AG04449 (cell line): Measurements from ENCODE around the gene OTUB2.
A peak's percentile ranks its signal among the peaks of the same experiment; 100 is the strongest.

Source experiments
- CTCF ChIA-PET: fragments of 350-600 bp; formaldehyde crosslinking; extraction: SDS; loops from one replicate; lab custom pipeline; 2021; ENCODE audit warnings: antibody characterized with exemption; lab: Yijun Ruan, JAX
- POLR2A ChIA-PET: fragments of 400-600, 350-600 bp; formaldehyde crosslinking; extraction: SDS; loops from one replicate; lab custom pipeline; 2020; ENCODE audit warnings: antibody characterized with exemption, inconsistent platforms; lab: Yijun Ruan, JAX
- DNase-seq: peaks from one replicate; pipeline ENCODE4 v3.0.0-alpha.2; 2010; ENCODE audit warnings: low read depth, low spot score
- H3K4me3 ChIP-seq: 2 replicates; pipeline ENCODE4 v1.5.1; 2011; ENCODE audit warnings: low read depth, mild to moderate bottlenecking, control low read depth, low read length
- CTCF ChIP-seq: IDR thresholded peaks from one replicate; pipeline ENCODE4 v1.5.1; 2011; ENCODE audit warnings: mild to moderate bottlenecking, moderate library complexity, low read length, control low read depth, inconsistent platforms; ENCODE audit not compliant: insufficient read depth; ENCODE audit errors: missing control alignments

OTUB2 gene

GRCh38 chr14:94037954-94038353 lies 11.8 kb downstream of the OTUB2 start:
- ChIA-PET CTCF (interaction anchor here (0.7 to 11.1 kb wide), 16 partner anchors 11 to 448 kb away, joined by 3 to 348 read pairs (median 11); partner anchors contain the start of genes DDX24, IFI27L1, IFI27L2 and OTUB2), POLR2A (no interaction called here)
- no peak overlapping the region for H3K4me3 ChIP-seq
- DNase-seq, result no peak
- no peak for TF ChIP-seq CTCF

GRCh38 chr14:94038510-94038909 lies 12.4 kb downstream of the OTUB2 start:
- no peak for DNase-seq
- POLR2A ChIA-PET, result no interaction called here
- CTCF ChIA-PET, result interaction anchor here (0.7 to 11.1 kb wide), 12 partner anchors 11 to 448 kb away, joined by 3 to 348 read pairs (median 9); partner anchors contain the start of genes DDX24, IFI27L1, IFI27L2 and OTUB2
- no peak for TF ChIP-seq CTCF
- no peak overlapping the region for H3K4me3 ChIP-seq

GRCh38 chr14:94038921-94039629 lies 12.9 kb downstream of the OTUB2 start:
- ChIA-PET POLR2A (no interaction called here), CTCF (interaction anchor here (1.0 to 11.1 kb wide), 8 partner anchors 10 to 141 kb away, joined by 4 to 348 read pairs (median 88); partner anchors contain the start of genes IFI27L2 and OTUB2)
- DNase-seq, result no peak
- no peak for TF ChIP-seq CTCF
- no peak overlapping the region for H3K4me3 ChIP-seq

GRCh38 chr14:94040247-94040646 lies 14.1 kb downstream of the OTUB2 start:
- ChIA-PET POLR2A (no interaction called here), CTCF (interaction anchor here (3.0 to 11.1 kb wide), 4 partner anchors 9 to 100 kb away, joined by 13 to 348 read pairs (median 148); partner anchors contain the start of gene IFI27L2)
- no peak overlapping the region for H3K4me3 ChIP-seq
- DNase-seq, result no peak
- TF ChIP-seq CTCF, result no peak

GRCh38 chr14:94040796-94041195 lies 14.7 kb downstream of the OTUB2 start:
- no peak for TF ChIP-seq CTCF
- DNase-seq, result no peak
- H3K4me3 ChIP-seq, result no peak overlapping the region
- ChIA-PET POLR2A (no interaction called here), CTCF (interaction anchor here (1.0 to 11.1 kb wide), 3 partner anchors 11 to 96 kb away, joined by 3 to 157 read pairs (median 11); partner anchors contain the start of gene IFI27L2)

GRCh38 chr14:94041551-94042346 lies 15.6 kb downstream of the OTUB2 start:
- peak; percentile 23 for DNase-seq
- no peak overlapping the region for H3K4me3 ChIP-seq
- no peak for TF ChIP-seq CTCF
- POLR2A ChIA-PET, result no interaction called here
- CTCF ChIA-PET, result interaction anchor here (1.0 to 11.1 kb wide), 5 partner anchors 10 to 137 kb away, joined by 3 to 157 read pairs (median 10); partner anchors contain the start of gene IFI27L2
